ENCODE results near the gene FRMPD1.
"Not testable (repeated sequence)": the region's sequence is repeated elsewhere in the genome, so short reads cannot be mapped to it uniquely, and the experiment has no call there.

The FRMPD1 gene

GRCh38 chr9:37650873-37651768 is at the start of gene FRMPD1:
FRMPD1 (plus strand) TSS chr9:37650954; CDS start chr9:37692642, 41,688 bp downstream.
- H3K27me3 Mint-ChIP-seq = peaks cover 39% of the 10 kb centered on the region
- H3K9me3 Mint-ChIP-seq = no peaks in the 10 kb centered on the region
- H3K27ac Mint-ChIP-seq = no peak within 1 kb of the TSS
- H3K36me3 Mint-ChIP-seq = no peaks in the 10 kb centered on the region
- DNase-seq (ENCODE audit: low spot score in 2 of 2) (peak; percentile 50 to 63), ATAC-seq (ENCODE audit: low read depth) (peak; percentile 93)
- H3K4me3 Mint-ChIP-seq = peak within 1 kb of the TSS; percentile 87
- H3K4me1 Mint-ChIP-seq = peaks cover 9% of the 10 kb centered on the region

- not testable (repeated sequence) for H3K4me1 Mint-ChIP-seq; H3K27ac Mint-ChIP-seq; ATAC-seq (ENCODE audit: low read depth); H3K36me3 Mint-ChIP-seq; H3K4me3 Mint-ChIP-seq; DNase-seq (ENCODE audit: low spot score in 2 of 2); H3K9me3 Mint-ChIP-seq
- peaks cover 18% of the 10 kb centered on the region for H3K27me3 Mint-ChIP-seq
Measured at GRCh38 chr9:37602061-37602460, 48.7 kb upstream of the FRMPD1 start.

DNA sequence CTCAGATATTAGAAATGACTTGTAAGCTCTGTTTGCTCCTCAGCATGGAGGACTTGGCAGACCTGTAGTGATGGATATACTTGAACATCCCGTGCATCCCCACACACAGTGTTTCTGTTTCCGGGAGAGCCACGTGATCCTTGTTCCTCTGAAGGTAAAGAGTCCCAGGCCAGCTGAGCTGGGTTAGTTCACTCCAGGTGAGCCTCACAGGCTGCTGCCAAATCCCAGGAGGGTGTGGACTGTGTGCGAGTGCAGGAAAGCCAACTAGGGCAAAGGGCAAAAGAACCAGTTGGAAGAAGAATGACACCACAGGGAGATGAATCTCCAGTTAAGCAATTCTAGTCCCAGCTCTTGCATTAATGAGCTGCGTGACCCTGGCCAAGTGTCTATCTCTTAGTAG is 47.9 kb upstream of the FRMPD1 start:
- peaks cover 20% of the 10 kb centered on the region for H3K27me3 Mint-ChIP-seq
- no peaks in the 10 kb centered on the region for H3K4me1 Mint-ChIP-seq
- DNase-seq (ENCODE audit: low spot score in 2 of 2) (no peak), ATAC-seq (ENCODE audit: low read depth) (no peak)
- H3K36me3 Mint-ChIP-seq = no peaks in the 10 kb centered on the region
- H3K4me3 Mint-ChIP-seq = no peak overlapping the region
- no peaks in the 10 kb centered on the region for H3K9me3 Mint-ChIP-seq
- no peak overlapping the region for H3K27ac Mint-ChIP-seq

GRCh38 chr9:37604296-37604695 is 46.5 kb upstream of the FRMPD1 start:
- no peaks in the 10 kb centered on the region for H3K36me3 Mint-ChIP-seq
- H3K9me3 Mint-ChIP-seq = no peaks in the 10 kb centered on the region
- ATAC-seq (ENCODE audit: low read depth) (no peak), DNase-seq (ENCODE audit: low spot score in 2 of 2) (no peak)
- H3K27me3 Mint-ChIP-seq = peaks cover 21% of the 10 kb centered on the region
- no peak overlapping the region for H3K4me3 Mint-ChIP-seq
- H3K27ac Mint-ChIP-seq = no peak overlapping the region
- no peaks in the 10 kb centered on the region for H3K4me1 Mint-ChIP-seq

GRCh38 chr9:37608250-37608649 is 42.5 kb upstream of the FRMPD1 start:
- Mint-ChIP-seq H3K27ac (no peak overlapping the region), H3K4me3 (no peak overlapping the region), H3K27me3 (peaks cover 12% of the 10 kb centered on the region), H3K4me1 (no peaks in the 10 kb centered on the region), H3K36me3 (no peaks in the 10 kb centered on the region), H3K9me3 (no peaks in the 10 kb centered on the region)
- no peak for ATAC-seq (ENCODE audit: low read depth)
- no peak for DNase-seq (ENCODE audit: low spot score in 2 of 2)

DNA sequence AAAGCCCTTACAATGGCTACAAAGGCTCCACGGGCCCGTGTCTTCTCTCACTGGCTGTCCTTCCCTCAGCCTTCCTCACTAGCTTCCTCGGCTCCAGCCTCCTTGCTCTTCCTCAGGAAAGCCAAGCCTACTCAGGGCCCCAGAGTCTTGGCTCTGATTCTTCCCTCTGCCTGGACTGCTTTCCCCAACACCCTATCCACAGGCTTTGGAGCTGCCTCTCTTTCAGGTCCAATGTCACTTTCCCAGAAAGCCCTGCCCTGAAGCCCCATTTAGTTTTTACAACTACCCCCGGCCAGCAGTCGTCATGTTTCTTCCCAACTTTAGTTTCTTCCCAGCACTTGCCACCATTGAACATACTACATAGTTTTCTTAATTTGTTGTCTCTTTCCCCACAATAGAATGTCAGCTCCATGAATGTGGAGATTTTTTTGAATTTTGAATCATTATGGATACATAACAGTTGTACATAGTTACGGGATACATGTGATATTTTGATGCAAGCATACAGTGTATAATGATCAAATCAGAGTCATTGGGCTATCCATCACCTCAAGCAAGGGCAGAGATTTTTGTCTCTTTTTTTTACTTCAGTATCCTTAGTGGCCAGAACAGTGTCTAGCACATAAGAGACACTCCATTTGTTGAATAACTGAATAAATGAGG is 40.9 kb upstream of the FRMPD1 start:
- H3K9me3 Mint-ChIP-seq = no peaks in the 10 kb centered on the region

DNA sequence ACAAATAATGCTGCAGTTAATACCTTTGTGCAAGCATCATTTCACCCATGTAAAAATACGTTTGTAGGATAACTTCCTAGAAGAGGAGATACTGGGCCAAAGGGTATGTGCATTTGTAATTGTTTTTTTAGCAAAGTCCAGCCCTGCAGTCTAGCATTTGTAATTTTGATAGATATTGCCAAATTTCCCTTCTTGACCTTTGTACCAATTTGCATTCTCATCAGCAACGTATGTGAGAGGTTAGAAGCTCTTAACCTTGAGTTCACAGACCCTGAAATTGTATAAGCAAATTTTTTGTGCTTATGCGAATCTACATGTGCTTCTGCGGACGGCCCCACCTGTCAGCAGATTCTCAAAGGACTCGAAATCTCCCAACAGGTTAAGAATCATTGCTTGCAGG is 39.7 kb upstream of the FRMPD1 start:
- ATAC-seq (ENCODE audit: low read depth) = no peak
- no peaks in the 10 kb centered on the region for H3K9me3 Mint-ChIP-seq
- no peak overlapping the region for H3K27ac Mint-ChIP-seq
- H3K4me1 Mint-ChIP-seq = no peaks in the 10 kb centered on the region
- H3K36me3 Mint-ChIP-seq = no peaks in the 10 kb centered on the region
- DNase-seq (ENCODE audit: low spot score in 2 of 2) = no peak
- H3K4me3 Mint-ChIP-seq = no peak overlapping the region
- peaks cover 11% of the 10 kb centered on the region for H3K27me3 Mint-ChIP-seq

More for the DNA sequence above, 40.9 kb upstream of the FRMPD1 start:
- DNase-seq (ENCODE audit: low spot score in 2 of 2) (no peak), ATAC-seq (ENCODE audit: low read depth) (no peak)
- Mint-ChIP-seq H3K27ac (no peak overlapping the region), H3K4me3 (no peak overlapping the region), H3K27me3 (peaks cover 11% of the 10 kb centered on the region), H3K4me1 (no peaks in the 10 kb centered on the region), H3K36me3 (no peaks in the 10 kb centered on the region)

DNA sequence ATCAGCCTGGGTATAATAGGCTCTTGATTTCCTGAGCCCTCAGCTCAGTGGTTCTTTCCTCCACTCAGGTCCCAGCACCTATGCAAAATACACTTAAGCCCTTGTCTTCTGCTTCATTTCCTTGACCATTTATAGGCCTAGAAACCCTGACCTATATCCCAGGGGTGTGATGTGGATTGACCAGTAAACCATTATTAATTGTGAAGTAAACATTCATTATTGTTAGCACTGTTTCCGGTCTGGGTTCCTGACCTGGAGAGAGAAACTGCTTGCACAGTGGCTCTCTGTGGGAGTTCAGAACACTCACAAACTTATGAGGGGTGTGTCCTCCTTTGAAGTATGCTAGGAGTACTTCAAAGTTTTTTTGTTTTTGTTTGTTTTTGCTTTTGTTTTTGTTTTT is 38.8 kb upstream of the FRMPD1 start:
- no peaks in the 10 kb centered on the region for H3K9me3 Mint-ChIP-seq
- H3K36me3 Mint-ChIP-seq = no peaks in the 10 kb centered on the region
- no peaks in the 10 kb centered on the region for H3K4me1 Mint-ChIP-seq
- H3K27ac Mint-ChIP-seq = no peak overlapping the region
- ATAC-seq (ENCODE audit: low read depth) (no peak), DNase-seq (ENCODE audit: low spot score in 2 of 2) (no peak)
- H3K4me3 Mint-ChIP-seq = no peak overlapping the region
- H3K27me3 Mint-ChIP-seq = peaks cover 11% of the 10 kb centered on the region

- H3K27me3 Mint-ChIP-seq = peaks cover 11% of the 10 kb centered on the region
- H3K27ac Mint-ChIP-seq = no peak overlapping the region
- no peak for ATAC-seq (ENCODE audit: low read depth)
- no peaks in the 10 kb centered on the region for H3K36me3 Mint-ChIP-seq
- no peak for DNase-seq (ENCODE audit: low spot score in 2 of 2)
- H3K4me1 Mint-ChIP-seq = no peaks in the 10 kb centered on the region
- no peak overlapping the region for H3K4me3 Mint-ChIP-seq
- H3K9me3 Mint-ChIP-seq = no peaks in the 10 kb centered on the region
Measured at GRCh38 chr9:37617161-37617560, 33.6 kb upstream of the FRMPD1 start.

DNA sequence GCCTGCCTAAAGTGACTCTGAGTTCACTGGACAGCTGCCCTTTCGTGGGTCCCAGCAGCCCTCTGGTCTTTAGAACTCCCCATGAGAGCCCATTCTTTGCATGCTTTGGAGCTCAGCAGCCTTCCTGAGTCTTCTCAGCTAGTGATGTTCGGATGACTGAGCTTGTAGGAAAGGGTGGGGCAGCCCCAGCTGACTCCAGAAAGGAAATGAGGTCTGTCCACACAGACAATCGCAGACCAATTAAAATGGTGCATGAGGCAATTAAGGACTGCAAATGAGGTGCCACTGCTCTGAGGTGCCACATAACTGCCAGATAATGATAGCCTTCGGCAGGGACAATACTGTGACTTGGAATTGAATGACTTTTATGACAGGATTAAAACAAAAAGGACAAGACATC is 32.9 kb upstream of the FRMPD1 start:
- H3K36me3 Mint-ChIP-seq = no peaks in the 10 kb centered on the region
- ATAC-seq (ENCODE audit: low read depth) (no peak), DNase-seq (ENCODE audit: low spot score in 2 of 2) (no peak)
- H3K9me3 Mint-ChIP-seq = no peaks in the 10 kb centered on the region
- H3K27me3 Mint-ChIP-seq = peaks cover 11% of the 10 kb centered on the region
- H3K4me1 Mint-ChIP-seq = no peaks in the 10 kb centered on the region
- no peak overlapping the region for H3K4me3 Mint-ChIP-seq
- no peak overlapping the region for H3K27ac Mint-ChIP-seq

GRCh38 chr9:37618817-37619216 is 31.9 kb upstream of the FRMPD1 start:
- DNase-seq (ENCODE audit: low spot score in 2 of 2) = no peak
- no peaks in the 10 kb centered on the region for H3K36me3 Mint-ChIP-seq
- peaks cover 14% of the 10 kb centered on the region for H3K27me3 Mint-ChIP-seq
- no peak overlapping the region for H3K4me3 Mint-ChIP-seq
- no peak for ATAC-seq (ENCODE audit: low read depth)
- H3K9me3 Mint-ChIP-seq = no peaks in the 10 kb centered on the region
- H3K27ac Mint-ChIP-seq = no peak overlapping the region
- H3K4me1 Mint-ChIP-seq = no peaks in the 10 kb centered on the region

DNA sequence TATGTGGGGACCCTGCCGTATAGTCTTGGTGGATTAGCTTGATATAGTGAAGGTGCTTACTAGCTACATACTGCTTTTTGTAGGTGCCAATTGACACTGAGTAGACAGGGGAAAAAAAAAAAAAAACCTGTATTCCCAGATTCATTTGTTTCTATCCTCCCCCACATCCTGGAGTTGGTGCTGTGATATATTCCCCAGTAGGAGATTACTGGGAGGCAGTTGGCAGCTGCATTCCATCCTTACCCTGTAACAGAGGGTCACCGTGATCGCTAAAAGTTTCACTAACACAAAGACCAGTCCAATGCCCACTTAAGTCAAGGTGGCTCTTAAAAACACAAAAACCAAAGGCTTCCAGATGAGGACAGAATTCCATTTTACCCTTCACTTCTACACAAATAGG is 30.9 kb upstream of the FRMPD1 start:
- Mint-ChIP-seq H3K4me3 (no peak overlapping the region), H3K27me3 (peaks cover 11% of the 10 kb centered on the region), H3K4me1 (no peaks in the 10 kb centered on the region), H3K27ac (no peak overlapping the region), H3K36me3 (no peaks in the 10 kb centered on the region), H3K9me3 (no peaks in the 10 kb centered on the region)
- DNase-seq (ENCODE audit: low spot score in 2 of 2) (no peak), ATAC-seq (ENCODE audit: low read depth) (no peak)

GRCh38 chr9:37620396-37620795 is 30.4 kb upstream of the FRMPD1 start:
- H3K27ac Mint-ChIP-seq = no peak overlapping the region
- no peaks in the 10 kb centered on the region for H3K36me3 Mint-ChIP-seq
- H3K4me3 Mint-ChIP-seq = no peak overlapping the region
- H3K9me3 Mint-ChIP-seq = no peaks in the 10 kb centered on the region
- no peaks in the 10 kb centered on the region for H3K4me1 Mint-ChIP-seq
- DNase-seq (ENCODE audit: low spot score in 2 of 2) (no peak), ATAC-seq (ENCODE audit: low read depth) (no peak)
- H3K27me3 Mint-ChIP-seq = peaks cover 11% of the 10 kb centered on the region

DNA sequence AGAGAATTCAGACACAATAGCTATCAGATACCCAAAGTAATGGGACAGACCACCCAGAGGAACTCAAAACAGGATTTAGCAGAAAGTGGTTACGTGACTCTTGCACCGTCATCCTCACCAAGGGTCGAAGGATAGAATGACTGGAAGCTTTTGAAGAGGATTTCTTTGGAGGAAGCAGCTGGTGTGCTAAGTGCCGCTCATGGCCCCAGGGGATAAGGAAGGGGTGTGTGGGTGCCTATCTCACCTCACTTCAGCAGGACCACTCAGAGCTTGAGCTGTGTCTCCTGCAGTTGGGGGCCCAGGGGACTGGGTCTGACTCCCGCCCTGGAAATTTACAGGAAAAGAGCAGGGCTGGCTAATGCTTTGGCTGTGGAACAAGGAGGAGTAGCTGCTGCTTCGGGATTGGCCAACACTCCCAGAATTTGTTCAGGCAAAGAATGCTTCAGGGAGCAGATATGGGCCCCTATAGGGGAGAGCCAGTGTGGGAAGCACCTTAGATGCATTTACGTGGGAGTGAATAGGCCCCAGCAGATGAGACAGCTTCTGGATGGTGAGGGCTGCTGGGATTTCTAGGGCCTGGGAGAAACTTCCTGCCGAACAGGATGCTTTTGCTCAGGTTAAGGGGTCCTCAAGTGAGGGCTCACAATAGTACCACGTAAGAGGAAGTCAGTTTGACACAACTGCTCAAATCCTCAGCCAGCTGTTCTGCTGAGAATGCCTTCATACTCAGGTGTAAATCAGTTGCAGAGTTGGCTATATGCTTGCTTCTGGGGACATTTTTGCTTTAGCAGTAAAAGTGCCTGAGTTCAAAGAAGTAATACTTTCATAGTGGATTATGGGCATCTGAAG is 29.3 kb upstream of the FRMPD1 start:
- Mint-ChIP-seq H3K27me3 (peaks cover 11% of the 10 kb centered on the region), H3K4me1 (no peaks in the 10 kb centered on the region), H3K9me3 (no peaks in the 10 kb centered on the region), H3K27ac (no peak overlapping the region), H3K36me3 (no peaks in the 10 kb centered on the region), H3K4me3 (no peak overlapping the region)
- DNase-seq (ENCODE audit: low spot score in 2 of 2) = no peak
- ATAC-seq (ENCODE audit: low read depth) = no peak

All from memory B cell (primary cell).